Psoas muscle (tissue), 8 donors: ENCODE data around the gene NOVA1. TPM values are rescaled to one million over a fixed set of nuclear protein-coding genes. Genes with fewer than 3 reads are reported as not detected.

Source experiments
- ATAC-seq, 4 donors: fragments of 200-7000 bp; cut with Tn5 transposase; one replicate each; pipeline ENCODE4 v1.9.1; 2020; ENCODE audit warnings: moderate library complexity in 3 of 4, mild to moderate bottlenecking in 2 of 4
- DNase-seq, 2 donors: peaks; one replicate each; pipeline ENCODE4 v3.0.0-alpha.2; 2020
- H3K27ac ChIP-seq: fragments of 200-600 bp; one replicate; pipeline ENCODE4 v1.8.0; 2022
- H3K27me3 ChIP-seq, 3 donors: fragments of 200-600 bp in 1 of 3; one replicate each; pipeline versions ENCODE4 v1.6.1 to v1.8.0; 2013 to 2022; ENCODE audit warnings: low read length in 2 of 3, mild to moderate bottlenecking in 2 of 3, moderate library complexity in 1 of 3; ENCODE audit not compliant: insufficient read depth in 3 of 3
- H3K36me3 ChIP-seq, 2 donors: fragments of 200-600 bp in 1 of 2; one replicate each; pipeline versions ENCODE4 v1.6.1 to v1.8.0; 2013 to 2022; ENCODE audit warnings: low read depth in 1 of 2, mild to moderate bottlenecking in 1 of 2, moderate library complexity in 1 of 2; ENCODE audit not compliant: insufficient read depth in 1 of 2
- H3K4me1 ChIP-seq: fragments of 200-600 bp; one replicate; pipeline ENCODE4 v1.8.0; 2022
- H3K4me3 ChIP-seq: fragments of 200-600 bp; one replicate; pipeline ENCODE4 v1.8.0; 2022; ENCODE audit warnings: mild to moderate bottlenecking
- H3K9me3 ChIP-seq: fragments of 200-600 bp; one replicate; pipeline ENCODE4 v1.8.0; 2022
- CTCF ChIP-seq: fragments of 200-600 bp; IDR thresholded peaks from one replicate; pipeline ENCODE4 v1.8.0; 2022; ENCODE audit warnings: antibody characterized with exemption
- WGBS, 3 donors: extraction: QIAGEN DNeasy Blood & Tissue Kit; methylation state at CpG; one replicate each; pipeline versions ENCODE4 v1.1.6 to v1.1.7; 2013; 5-methylcytosine and 5-hydroxymethylcytosine counted together
- intact Hi-C, 2 donors: fragments of 100-400 bp; cut with DNase I; formaldehyde crosslinking; loops; one replicate each; pipeline versions ENCODE4 v1.11.0 to v1.14.2; 2022
- polyA plus RNA-seq, 3 donors: library from polyadenylated mRNA; stranded (reverse); fragments of 200-250 nt; gene quantifications; one replicate each; pipeline ENCODE4 v1.2.3, GENCODE V29; 2013
- total RNA-seq, 4 donors: library from RNA; stranded (reverse); fragmentation: NEBNext Ultra II Directional in 2 of 4; extraction: Animal tissue kit (Norgen Biotek cat#: 25700) in 2 of 4; gene quantifications; one replicate each; pipeline versions ENCODE4 v1.2.1 to v1.2.4, GENCODE V29; 2021 to 2023
- donor health status: healthy with polysubstance abuse.
- donor health status: DM: no; HTN: no; CAD: no; lungs with moderate emphysema.
- donor health status: Bipolar disorder and iron deficiency.
- donor health status: healthy.
- donor health status: DM: yes; HTN: yes; CAD: no.
- donor health status: DM: no; HTN: no; CAD: no.
- donor health status: DM: no; HTN: no; CAD: no.
- donor health status: DM: yes; HTN: yes; CAD: no.

Gene NOVA1
- total and polyA plus RNA-seq, 7 donors, result 0.73 to 4.4 (median 2.5) TPM

GRCh38 chr14:26412421-26412820 is 185.4 kb downstream of the NOVA1 start:
- no peaks in the 10 kb centered on the region for H3K36me3 ChIP-seq
- intact Hi-C loops, result no loop called here
- no peaks in the 10 kb centered on the region for H3K4me1 ChIP-seq
- no peak for TF ChIP-seq CTCF
- no peaks in the 10 kb centered on the region for H3K9me3 ChIP-seq
- H3K27ac ChIP-seq, result no peak overlapping the region
- H3K27me3 ChIP-seq, result peaks cover 0 to 2% (median 0%) of the 10 kb centered on the region in 3 donors
- ATAC-seq (no peak), DNase-seq (no peak)
- H3K4me3 ChIP-seq, result no peak overlapping the region
- WGBS, 3 donors, result 71 to 81% (median 79%) methylated on average over 3 of the region's 3 CpGs

- no peaks in the 10 kb centered on the region for H3K4me1 ChIP-seq
- H3K4me3 ChIP-seq, result no peak overlapping the region
- no peak overlapping the region for H3K27ac ChIP-seq
- intact Hi-C loops, result no loop called here
- ATAC-seq (no peak), DNase-seq (no peak)
- TF ChIP-seq CTCF, result no peak
- H3K9me3 ChIP-seq, result no peaks in the 10 kb centered on the region
- H3K27me3 ChIP-seq, result no peaks in the 10 kb centered on the region
- no peaks in the 10 kb centered on the region for H3K36me3 ChIP-seq
Measured at GRCh38 chr14:26410189-26410685, 187.6 kb downstream of the NOVA1 start.

GRCh38 chr14:26404927-26405326 is 192.9 kb downstream of the NOVA1 start:
- no peak for DNase-seq
- Histone ChIP-seq H3K4me3 (no peak overlapping the region), H3K9me3 (no peaks in the 10 kb centered on the region), H3K4me1 (no peaks in the 10 kb centered on the region), H3K36me3 (no peaks in the 10 kb centered on the region), H3K27ac (no peak overlapping the region), H3K27me3 (no peaks in the 10 kb centered on the region)
- 74 to 76% (median 74%) methylated on average over 7 of the region's 7 CpGs for WGBS, 3 donors
- TF ChIP-seq CTCF, result no peak
- intact Hi-C loops, result no loop called here
- ATAC-seq, result no peak

- H3K9me3 ChIP-seq, result no peaks in the 10 kb centered on the region
- H3K27ac ChIP-seq, result no peak overlapping the region
- no peak overlapping the region for H3K4me3 ChIP-seq
- ATAC-seq, result no peak
- no peaks in the 10 kb centered on the region for H3K4me1 ChIP-seq
- no peak for DNase-seq
- TF ChIP-seq CTCF, result no peak
- 41 to 50% (median 43%) methylated on average over 3 of the region's 3 CpGs for WGBS, 3 donors
- no peaks in the 10 kb centered on the region for H3K27me3 ChIP-seq
- H3K36me3 ChIP-seq, result no peaks in the 10 kb centered on the region
- intact Hi-C loops, result no loop called here
Measured at GRCh38 chr14:26403760-26404159, 194.1 kb downstream of the NOVA1 start.

- Histone ChIP-seq H3K4me1 (no peaks in the 10 kb centered on the region), H3K27ac (no peak overlapping the region), H3K36me3 (no peaks in the 10 kb centered on the region), H3K4me3 (no peak overlapping the region), H3K9me3 (no peaks in the 10 kb centered on the region), H3K27me3 (no peaks in the 10 kb centered on the region)
- intact Hi-C loops, result no loop called here
- 81 to 91% (median 88%) methylated on average over 2 of the region's 2 CpGs for WGBS, 3 donors
- DNase-seq (no peak), ATAC-seq (no peak)
- no peak for TF ChIP-seq CTCF
Measured at GRCh38 chr14:26402126-26402525, 195.7 kb downstream of the NOVA1 start.
